ENCODE results near the gene TRIM36.

DNA sequence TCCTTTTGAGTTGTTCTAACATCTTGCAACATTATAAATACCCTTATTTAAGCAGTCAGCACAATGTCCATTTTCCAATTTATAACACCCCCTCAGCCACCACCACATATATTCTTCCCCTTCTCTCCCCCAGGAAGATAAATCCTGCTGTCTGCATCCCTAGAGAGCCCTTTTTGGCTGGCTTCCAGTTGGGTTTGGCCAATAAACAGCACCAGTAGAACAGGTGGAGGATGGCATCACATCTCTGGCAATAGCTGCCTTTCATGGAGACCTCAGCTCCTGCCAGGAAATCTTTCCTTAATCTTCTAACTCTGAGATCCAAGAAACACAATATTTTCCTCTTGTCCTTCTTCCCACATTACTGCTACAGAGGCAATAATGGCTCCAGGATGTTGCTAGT is 53.7 kb downstream of the TRIM36 start:
- TF ChIP-seq, protein P1, sequence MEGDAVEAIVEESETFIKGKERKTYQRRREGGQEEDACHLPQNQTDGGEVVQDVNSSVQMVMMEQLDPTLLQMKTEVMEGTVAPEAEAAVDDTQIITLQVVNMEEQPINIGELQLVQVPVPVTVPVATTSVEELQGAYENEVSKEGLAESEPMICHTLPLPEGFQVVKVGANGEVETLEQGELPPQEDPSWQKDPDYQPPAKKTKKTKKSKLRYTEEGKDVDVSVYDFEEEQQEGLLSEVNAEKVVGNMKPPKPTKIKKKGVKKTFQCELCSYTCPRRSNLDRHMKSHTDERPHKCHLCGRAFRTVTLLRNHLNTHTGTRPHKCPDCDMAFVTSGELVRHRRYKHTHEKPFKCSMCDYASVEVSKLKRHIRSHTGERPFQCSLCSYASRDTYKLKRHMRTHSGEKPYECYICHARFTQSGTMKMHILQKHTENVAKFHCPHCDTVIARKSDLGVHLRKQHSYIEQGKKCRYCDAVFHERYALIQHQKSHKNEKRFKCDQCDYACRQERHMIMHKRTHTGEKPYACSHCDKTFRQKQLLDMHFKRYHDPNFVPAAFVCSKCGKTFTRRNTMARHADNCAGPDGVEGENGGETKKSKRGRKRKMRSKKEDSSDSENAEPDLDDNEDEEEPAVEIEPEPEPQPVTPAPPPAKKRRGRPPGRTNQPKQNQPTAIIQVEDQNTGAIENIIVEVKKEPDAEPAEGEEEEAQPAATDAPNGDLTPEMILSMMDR (IDR thresholded peaks at IDR 0.05): no peak
- TF ChIP-seq POLR2A (IDR thresholded peaks at IDR 0.05): no peak
